NCI-H2196 treated with DMSO at 0.1 percent for 48 hours (cell line): Measurements from ENCODE around the gene LMBR1.

Experiments
- DNase-seq: peaks from one replicate; lab custom pipeline; 2025; ENCODE audit not compliant: unreplicated experiment; lab: John Stamatoyannopoulos, UW

Gene LMBR1

GRCh38 chr7:156802214-156802613, 90.8 kb downstream of the LMBR1 start:
- no peak for DNase-seq

GRCh38 chr7:156795415-156795814, 97.6 kb downstream of the LMBR1 start:
- no peak for DNase-seq

- no peak for DNase-seq
Measured at GRCh38 chr7:156793334-156793733, 99.6 kb downstream of the LMBR1 start.

GRCh38 chr7:156792611-156793010, 100.4 kb downstream of the LMBR1 start:
- DNase-seq, result no peak

- no peak for DNase-seq
Measured at GRCh38 chr7:156791241-156791640, 101.7 kb downstream of the LMBR1 start.

GRCh38 chr7:156790264-156790663, 102.7 kb downstream of the LMBR1 start:
- no peak for DNase-seq

- no peak for DNase-seq
Measured at GRCh38 chr7:156785998-156786543, 106.9 kb downstream of the LMBR1 start.

- no peak for DNase-seq
Measured at GRCh38 chr7:156783864-156784263, 109.1 kb downstream of the LMBR1 start.

- DNase-seq, result no peak
Measured at GRCh38 chr7:156781972-156782371, 111.0 kb downstream of the LMBR1 start.

GRCh38 chr7:156780724-156781455, 112.1 kb downstream of the LMBR1 start:
- no peak for DNase-seq

GRCh38 chr7:156778668-156779067, 114.3 kb downstream of the LMBR1 start:
- no peak for DNase-seq

GRCh38 chr7:156778201-156778600, 114.8 kb downstream of the LMBR1 start:
- DNase-seq, result no peak

- DNase-seq, result no peak
Measured at GRCh38 chr7:156777364-156778069, 115.5 kb downstream of the LMBR1 start.

- no peak for DNase-seq
Measured at GRCh38 chr7:156776527-156776926, 116.5 kb downstream of the LMBR1 start.

GRCh38 chr7:156773966-156774365, 119.0 kb downstream of the LMBR1 start:
- DNase-seq, result no peak

- DNase-seq, result no peak
Measured at GRCh38 chr7:156772725-156773124, 120.3 kb downstream of the LMBR1 start.

GRCh38 chr7:156768698-156769472, 124.1 kb downstream of the LMBR1 start:
- no peak for DNase-seq

- no peak for DNase-seq
Measured at GRCh38 chr7:156766666-156767065, 126.3 kb downstream of the LMBR1 start.

GRCh38 chr7:156765901-156766656, 126.9 kb downstream of the LMBR1 start:
- DNase-seq, result no peak

- DNase-seq, result no peak
Measured at GRCh38 chr7:156764766-156765165, 128.2 kb downstream of the LMBR1 start.
